Peyer's patch (tissue), 4 donors: ENCODE measurements around the gene CEND1. TPM values are rescaled to one million over a fixed set of nuclear protein-coding genes. Genes with fewer than 3 reads are reported as not detected.

ENCODE experiments used
- DNase-seq, 3 donors: peaks; one replicate each; pipeline ENCODE4 v3.0.0-alpha.2; 2017 to 2019
- H3K27ac ChIP-seq, 4 donors: fragments of 200-600 bp; sonication (generic); one replicate each; pipeline ENCODE4 v1.5.1; 2016 to 2019
- H3K27me3 ChIP-seq, 2 donors: fragments of 200-600 bp; sonication (generic); one replicate each; pipeline ENCODE4 v1.5.1; 2019
- H3K36me3 ChIP-seq, 3 donors: fragments of 200-600 bp; sonication (generic); one replicate each; pipeline ENCODE4 v1.5.1; 2016 to 2019
- H3K4me1 ChIP-seq, 4 donors: fragments of 200-600 bp; sonication (generic); one replicate each; pipeline ENCODE4 v1.5.1; 2016 to 2019
- H3K4me3 ChIP-seq, 4 donors: fragments of 200-600 bp; sonication (generic); 1 replicate in 3 of 4; 2 replicates in 1 of 4; pipeline ENCODE4 v1.5.1; 2016 to 2019; ENCODE audit warnings: mild to moderate bottlenecking in 1 of 4
- H3K9me3 ChIP-seq, 4 donors: fragments of 200-600 bp; sonication (generic); one replicate each; pipeline ENCODE4 v1.5.1; 2016 to 2019; ENCODE audit warnings: mild to moderate bottlenecking in 1 of 4
- CTCF ChIP-seq, 6 experiments: fragments of 450-650 bp in 4 of 6; fragments of 200-600 bp in 2 of 6; sonication (generic) in 1 of 6; IDR thresholded peaks; one replicate each; pipeline ENCODE4 v1.5.1; 2017 to 2019; ENCODE audit warnings: antibody characterized with exemption in 6 of 6, mild to moderate bottlenecking in 3 of 6, moderate library complexity in 1 of 6
- POLR2A ChIP-seq, 2 donors: fragments of 450-650 bp; IDR thresholded peaks; one replicate each; pipeline ENCODE4 v1.5.1; 2017; ENCODE audit warnings: antibody characterized with exemption in 2 of 2, mild to moderate bottlenecking in 2 of 2, moderate library complexity in 2 of 2
- total RNA-seq, 4 donors: library from RNA; depleted of rRNA; stranded (reverse); fragments of >200 nt; gene quantifications; one replicate each; pipeline ENCODE4 v1.1.0, GENCODE V29; 2016

CEND1 gene
- total RNA-seq, 4 donors from 2014 or later, result not detected

GRCh38 chr11:797296-798092 is 7.6 kb upstream of the CEND1 start:
- H3K36me3 ChIP-seq, result peaks cover 0 to 45% (median 0%) of the 10 kb centered on the region in 3 donors
- peak; percentile 78 to 88 (median 81) for DNase-seq
- H3K4me1 ChIP-seq, result peaks cover 5 to 33% (median 27%) of the 10 kb centered on the region in 4 donors
- no peak for TF ChIP-seq POLR2A (IDR thresholded peaks at IDR 0.05)
- TF ChIP-seq CTCF (IDR thresholded peaks at IDR 0.05), result no peak
- peak overlapping the region; percentile 87 to 98 (median 92) for H3K27ac ChIP-seq
- H3K4me3 ChIP-seq, result peak overlapping the region; percentile 71 to 88 (median 78)
- no peaks in the 10 kb centered on the region for H3K27me3 ChIP-seq
- no peaks in the 10 kb centered on the region for H3K9me3 ChIP-seq

GRCh38 chr11:796565-797295 is 6.8 kb upstream of the CEND1 start:
- peaks cover 0 to 44% (median 0%) of the 10 kb centered on the region in 3 donors for H3K36me3 ChIP-seq
- TF ChIP-seq POLR2A (IDR thresholded peaks at IDR 0.05) (no peak), CTCF (IDR thresholded peaks at IDR 0.05) (no peak)
- no peaks in the 10 kb centered on the region for H3K27me3 ChIP-seq
- H3K27ac ChIP-seq, result peak overlapping the region; percentile 87 to 98 (median 92)
- peak overlapping the region; percentile 71 to 88 (median 78) for H3K4me3 ChIP-seq
- peaks cover 5 to 33% (median 27%) of the 10 kb centered on the region in 4 donors for H3K4me1 ChIP-seq
- no peaks in the 10 kb centered on the region for H3K9me3 ChIP-seq
- DNase-seq, result peak in 2 of 3 donors; percentile 67 to 71

- Histone ChIP-seq H3K4me1 (peaks cover 5 to 33% (median 27%) of the 10 kb centered on the region in 4 donors), H3K27me3 (no peaks in the 10 kb centered on the region), H3K27ac (peak overlapping the region; percentile 87 to 98 (median 92)), H3K9me3 (no peaks in the 10 kb centered on the region), H3K4me3 (peak overlapping the region; percentile 71 to 88 (median 78)), H3K36me3 (peaks cover 0 to 42% (median 0%) of the 10 kb centered on the region in 3 donors)
- no peak for TF ChIP-seq CTCF (IDR thresholded peaks at IDR 0.05)
- DNase-seq, result peak; percentile 79 to 88 (median 85)
Measured at GRCh38 chr11:795634-796564, 6.0 kb upstream of the CEND1 start.

GRCh38 chr11:794766-795633 is 5.1 kb upstream of the CEND1 start:
- H3K27ac ChIP-seq, result peak overlapping the region; percentile 87 to 98 (median 92)
- no peaks in the 10 kb centered on the region for H3K9me3 ChIP-seq
- DNase-seq, result peak in 1 of 3 donors; percentile 65
- H3K36me3 ChIP-seq, result peaks cover 0 to 33% (median 0%) of the 10 kb centered on the region in 3 donors
- peaks cover 5 to 34% (median 28%) of the 10 kb centered on the region in 4 donors for H3K4me1 ChIP-seq
- H3K27me3 ChIP-seq, result no peaks in the 10 kb centered on the region
- no peak for TF ChIP-seq CTCF (IDR thresholded peaks at IDR 0.05)
- no peak for TF ChIP-seq POLR2A (IDR thresholded peaks at IDR 0.05)
- H3K4me3 ChIP-seq, result peak overlapping the region; percentile 71 to 88 (median 78)
